ENCODE results near the gene PLAU. TPM values are rescaled to one million over a fixed set of nuclear protein-coding genes. Genes with fewer than 3 reads are reported as not detected.

The PLAU gene
- total and polyA plus RNA-seq, 9 of the 15 experiments (the other 6 are each of a cell fraction or from before 2014, with no cell fraction given), result 2.1 to 16.9 (median 3.3) TPM

DNA sequence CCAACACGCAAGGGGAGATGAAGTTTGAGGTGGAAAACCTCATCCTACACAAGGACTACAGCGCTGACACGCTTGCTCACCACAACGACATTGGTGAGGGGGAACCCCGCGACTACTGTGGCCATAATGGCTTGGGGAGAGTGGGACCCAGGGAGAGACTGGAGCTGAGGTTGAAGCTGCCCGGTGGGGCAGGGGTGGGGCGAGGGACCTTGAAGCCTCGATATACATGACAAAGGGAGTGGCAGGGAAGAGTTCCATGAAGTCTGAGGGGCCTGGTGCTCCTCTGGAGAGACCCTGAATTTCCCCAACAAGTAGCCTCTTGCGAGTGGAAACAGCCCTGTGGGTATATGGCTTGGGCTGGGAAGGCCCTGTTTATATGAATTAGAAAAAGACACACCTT is 3.1 kb downstream of the PLAU start:
- POLR2A ChIA-PET, result interaction anchor here (0.6 to 0.7 kb wide), 2 partner anchors 13 to 15 kb away, joined by 3 read pairs; no protein-coding TSS in a partner anchor
- intact Hi-C loops (cut with micrococcal nuclease) (no loop called here), in situ Hi-C loops (cut with MboI) (no loop called here)
- H3K9me3 ChIP-seq (replicated peaks; ENCODE audit: control insufficient read depth, insufficient read depth, low read depth, low read length), result no peaks in the 10 kb centered on the region
- H3K36me3 ChIP-seq (ENCODE audit: control insufficient read depth, insufficient read depth, low read length), result peaks cover 15% of the 10 kb centered on the region; the same call in 1 of the 3 replicates
- ATAC-seq, result no peak
- no TSS peak for BruUV-seq (replicated peaks)
- DNase-seq (ENCODE audit: extremely low read depth in 1 of 4, low spot score in 3 of 4), result no peak
- no peak for FAIRE-seq
- no peak overlapping the region for H3K4me3 ChIP-seq
- 54% methylated on average over 10 of the region's 10 CpGs for WGBS (ENCODE audit: insufficient coverage, low coverage, missing lambda C conversion rate)
- H3K27me3 ChIP-seq (ENCODE audit: control insufficient read depth in 2 of 2, insufficient read depth in 2 of 2, low read length in 2 of 2), result no peaks in the 10 kb centered on the region; a peak in 1 of 5 replicates
- no peak for TF ChIP-seq ZFX (CRISPR knock-in tag; IDR thresholded peaks at IDR 0.05)
- TF ChIP-seq, protein P1, sequence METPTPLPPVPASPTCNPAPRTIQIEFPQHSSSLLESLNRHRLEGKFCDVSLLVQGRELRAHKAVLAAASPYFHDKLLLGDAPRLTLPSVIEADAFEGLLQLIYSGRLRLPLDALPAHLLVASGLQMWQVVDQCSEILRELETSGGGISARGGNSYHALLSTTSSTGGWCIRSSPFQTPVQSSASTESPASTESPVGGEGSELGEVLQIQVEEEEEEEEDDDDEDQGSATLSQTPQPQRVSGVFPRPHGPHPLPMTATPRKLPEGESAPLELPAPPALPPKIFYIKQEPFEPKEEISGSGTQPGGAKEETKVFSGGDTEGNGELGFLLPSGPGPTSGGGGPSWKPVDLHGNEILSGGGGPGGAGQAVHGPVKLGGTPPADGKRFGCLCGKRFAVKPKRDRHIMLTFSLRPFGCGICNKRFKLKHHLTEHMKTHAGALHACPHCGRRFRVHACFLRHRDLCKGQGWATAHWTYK (CRISPR knock-in tag; IDR thresholded peaks at IDR 0.05), result no peak
- no peak for TF ChIP-seq IFI16 (CRISPR knock-in tag; IDR thresholded peaks at IDR 0.05)
- TF ChIP-seq NFE2 (IDR thresholded peaks at IDR 0.05; ENCODE audit: low read depth), result no peak
- TF ChIP-seq ZBTB12 (CRISPR knock-in tag; IDR thresholded peaks at IDR 0.05), result no peak
- TF ChIP-seq, protein P2, sequence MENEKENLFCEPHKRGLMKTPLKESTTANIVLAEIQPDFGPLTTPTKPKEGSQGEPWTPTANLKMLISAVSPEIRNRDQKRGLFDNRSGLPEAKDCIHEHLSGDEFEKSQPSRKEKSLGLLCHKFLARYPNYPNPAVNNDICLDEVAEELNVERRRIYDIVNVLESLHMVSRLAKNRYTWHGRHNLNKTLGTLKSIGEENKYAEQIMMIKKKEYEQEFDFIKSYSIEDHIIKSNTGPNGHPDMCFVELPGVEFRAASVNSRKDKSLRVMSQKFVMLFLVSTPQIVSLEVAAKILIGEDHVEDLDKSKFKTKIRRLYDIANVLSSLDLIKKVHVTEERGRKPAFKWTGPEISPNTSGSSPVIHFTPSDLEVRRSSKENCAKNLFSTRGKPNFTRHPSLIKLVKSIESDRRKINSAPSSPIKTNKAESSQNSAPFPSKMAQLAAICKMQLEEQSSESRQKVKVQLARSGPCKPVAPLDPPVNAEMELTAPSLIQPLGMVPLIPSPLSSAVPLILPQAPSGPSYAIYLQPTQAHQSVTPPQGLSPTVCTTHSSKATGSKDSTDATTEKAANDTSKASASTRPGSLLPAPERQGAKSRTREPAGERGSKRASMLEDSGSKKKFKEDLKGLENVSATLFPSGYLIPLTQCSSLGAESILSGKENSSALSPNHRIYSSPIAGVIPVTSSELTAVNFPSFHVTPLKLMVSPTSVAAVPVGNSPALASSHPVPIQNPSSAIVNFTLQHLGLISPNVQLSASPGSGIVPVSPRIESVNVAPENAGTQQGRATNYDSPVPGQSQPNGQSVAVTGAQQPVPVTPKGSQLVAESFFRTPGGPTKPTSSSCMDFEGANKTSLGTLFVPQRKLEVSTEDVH (IDR thresholded peaks at IDR 0.05; ENCODE audit: low read depth, partially characterized antibody), result no peak
- TF ChIP-seq CSDE1 (IDR thresholded peaks at IDR 0.05), result no peak
- no peak for TF ChIP-seq OTX1 (CRISPR knock-in tag; IDR thresholded peaks at IDR 0.05)
- TF ChIP-seq GABPA (tag; conservative IDR thresholded peaks at IDR 0.05; ENCODE audit: low read depth), result no peak
- TF ChIP-seq MCM3 (IDR thresholded peaks at IDR 0.05), result no peak
- no peak for TF ChIP-seq ZC3H8 (IDR thresholded peaks at IDR 0.05)
- TF ChIP-seq NUFIP1 (IDR thresholded peaks at IDR 0.05; ENCODE audit: partially characterized antibody), result no peak
- TF ChIP-seq ZFP30 (CRISPR knock-in tag; IDR thresholded peaks at IDR 0.05; ENCODE audit: borderline replicate concordance), result no peak
- no peak for TF ChIP-seq ZNF785 (CRISPR knock-in tag; IDR thresholded peaks at IDR 0.05)
- TF ChIP-seq ZBED1 (IDR thresholded peaks at IDR 0.05), result no peak
- TF ChIP-seq, protein P3, sequence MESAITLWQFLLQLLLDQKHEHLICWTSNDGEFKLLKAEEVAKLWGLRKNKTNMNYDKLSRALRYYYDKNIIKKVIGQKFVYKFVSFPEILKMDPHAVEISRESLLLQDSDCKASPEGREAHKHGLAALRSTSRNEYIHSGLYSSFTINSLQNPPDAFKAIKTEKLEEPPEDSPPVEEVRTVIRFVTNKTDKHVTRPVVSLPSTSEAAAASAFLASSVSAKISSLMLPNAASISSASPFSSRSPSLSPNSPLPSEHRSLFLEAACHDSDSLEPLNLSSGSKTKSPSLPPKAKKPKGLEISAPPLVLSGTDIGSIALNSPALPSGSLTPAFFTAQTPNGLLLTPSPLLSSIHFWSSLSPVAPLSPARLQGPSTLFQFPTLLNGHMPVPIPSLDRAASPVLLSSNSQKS (CRISPR knock-in tag; IDR thresholded peaks at IDR 0.05), result no peak
- no peak for TF ChIP-seq MCM2 (IDR thresholded peaks at IDR 0.05; ENCODE audit: low read depth)
- no peaks in the 10 kb centered on the region for H4K20me1 ChIP-seq (replicated peaks; ENCODE audit: control insufficient read depth, insufficient read depth, low read length)
- no peak overlapping the region for H2AFZ ChIP-seq (ENCODE audit: low read depth, low read length)
- H3K27ac ChIP-seq (ENCODE audit: extremely low read depth, low read depth, low read length), result no peak overlapping the region
- no peak overlapping the region for H3K9ac ChIP-seq (ENCODE audit: insufficient read depth in 1 of 2, low read depth in 2 of 2, low read length in 2 of 2)
- H3K9me1 ChIP-seq (ENCODE audit: control insufficient read depth, insufficient read depth, low read length), result no peaks in the 10 kb centered on the region
- CTCF ChIA-PET (ENCODE audit: low intra/inter-chr PET ratio), result no interaction called here
- H3K4me1 ChIP-seq (replicated peaks in 1 of 2; ENCODE audit: control insufficient read depth in 2 of 2, insufficient read depth in 2 of 2, low read length in 2 of 2), result peaks cover 13 to 20% of the 10 kb centered on the region in 2 experiments
- no peaks in the 10 kb centered on the region for H3K79me2 ChIP-seq (ENCODE audit: control insufficient read depth, insufficient read depth, low read length)
- H3K4me2 ChIP-seq (ENCODE audit: insufficient read depth, low read length), result no peak overlapping the region

Measured in K562 (cell line).